Coronary artery (tissue), 2 donors: ENCODE results near the gene BARD1.
"Not testable (repeated sequence)": the region's sequence is repeated elsewhere in the genome, so short reads cannot be mapped to it uniquely, and the experiment has no call there.

Experiments
- DNase-seq: peaks from one replicate; pipeline ENCODE4 v3.0.0-alpha.2; 2017; ENCODE audit warnings: low spot score
- H3K27ac ChIP-seq, 2 donors: fragments of 200-600 bp; sonication (generic); one replicate each; pipeline ENCODE4 v1.5.1; 2016 to 2019
- H3K4me3 ChIP-seq: fragments of 200-600 bp; sonication (generic); 2 replicates; pipeline ENCODE4 v1.5.1; 2016; ENCODE audit warnings: mild to moderate bottlenecking, moderate library complexity
- TF ChIP-seq, protein P1 (sequence below): fragments of 200-600 bp; sonication (generic); IDR thresholded peaks from one replicate; pipeline ENCODE4 v1.5.1; 2019; ENCODE audit warnings: antibody characterized with exemption

The BARD1 gene

GRCh38 chr2:214737188-214737587, 72.3 kb downstream of the BARD1 start:
- TF ChIP-seq, protein P1, sequence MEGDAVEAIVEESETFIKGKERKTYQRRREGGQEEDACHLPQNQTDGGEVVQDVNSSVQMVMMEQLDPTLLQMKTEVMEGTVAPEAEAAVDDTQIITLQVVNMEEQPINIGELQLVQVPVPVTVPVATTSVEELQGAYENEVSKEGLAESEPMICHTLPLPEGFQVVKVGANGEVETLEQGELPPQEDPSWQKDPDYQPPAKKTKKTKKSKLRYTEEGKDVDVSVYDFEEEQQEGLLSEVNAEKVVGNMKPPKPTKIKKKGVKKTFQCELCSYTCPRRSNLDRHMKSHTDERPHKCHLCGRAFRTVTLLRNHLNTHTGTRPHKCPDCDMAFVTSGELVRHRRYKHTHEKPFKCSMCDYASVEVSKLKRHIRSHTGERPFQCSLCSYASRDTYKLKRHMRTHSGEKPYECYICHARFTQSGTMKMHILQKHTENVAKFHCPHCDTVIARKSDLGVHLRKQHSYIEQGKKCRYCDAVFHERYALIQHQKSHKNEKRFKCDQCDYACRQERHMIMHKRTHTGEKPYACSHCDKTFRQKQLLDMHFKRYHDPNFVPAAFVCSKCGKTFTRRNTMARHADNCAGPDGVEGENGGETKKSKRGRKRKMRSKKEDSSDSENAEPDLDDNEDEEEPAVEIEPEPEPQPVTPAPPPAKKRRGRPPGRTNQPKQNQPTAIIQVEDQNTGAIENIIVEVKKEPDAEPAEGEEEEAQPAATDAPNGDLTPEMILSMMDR, result no peak
- H3K4me3 ChIP-seq, result no peak overlapping the region
- no peak overlapping the region for H3K27ac ChIP-seq
- DNase-seq, result no peak

DNA sequence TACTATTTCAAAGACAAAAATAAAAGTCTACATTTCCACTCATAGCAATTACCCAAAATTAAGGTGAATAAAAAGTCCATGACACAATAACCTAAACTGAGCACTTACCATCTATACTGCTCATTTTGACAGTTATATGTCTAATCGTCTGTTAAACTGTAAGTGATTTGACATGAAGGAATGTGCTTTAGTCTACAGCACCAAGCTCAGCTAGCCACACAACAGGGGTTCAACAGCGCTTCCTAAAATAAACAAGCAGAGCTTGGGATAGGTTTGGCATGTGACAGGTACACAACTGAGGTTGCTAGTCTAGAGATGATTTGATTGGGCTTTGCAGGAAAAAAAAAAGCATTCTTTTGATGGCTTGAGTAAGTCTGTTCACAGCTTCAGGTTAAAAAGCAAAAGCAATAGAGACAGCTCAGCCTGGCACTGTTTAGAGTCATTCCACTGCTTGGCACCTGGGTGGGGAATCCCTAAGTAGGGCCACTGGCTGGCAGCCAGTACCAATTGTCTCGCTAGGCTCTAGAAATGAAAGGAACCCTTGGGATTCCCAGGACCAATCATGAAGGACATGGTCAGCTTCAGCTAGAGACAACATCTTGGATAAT, 78.6 kb downstream of the BARD1 start:
- H3K4me3 ChIP-seq, result no peak overlapping the region
- no peak for DNase-seq
- H3K27ac ChIP-seq, result no peak overlapping the region
- TF ChIP-seq, protein P1, result no peak

DNA sequence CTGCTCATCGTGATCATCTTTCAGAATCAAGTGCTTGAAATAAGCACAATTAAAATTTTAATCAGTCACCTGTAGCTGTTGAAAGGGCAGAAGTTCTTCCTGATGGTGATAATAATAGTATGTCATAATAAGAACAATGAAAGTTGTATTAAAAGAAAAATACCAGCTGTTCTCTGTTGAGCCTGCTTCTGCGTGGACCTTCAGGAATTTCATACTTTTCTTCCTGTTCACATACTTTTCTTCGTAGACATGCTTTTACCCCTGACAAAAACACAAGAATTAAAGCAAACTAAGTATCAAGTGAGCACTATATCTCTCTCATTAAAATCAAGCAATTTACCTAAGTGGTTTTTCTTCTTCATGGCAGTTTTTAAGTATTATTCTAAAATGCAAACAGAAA, 79.2 kb downstream of the BARD1 start:
- Histone ChIP-seq H3K27ac (no peak overlapping the region), H3K4me3 (no peak overlapping the region)
- DNase-seq, result no peak
- TF ChIP-seq, protein P1, result no peak

DNA sequence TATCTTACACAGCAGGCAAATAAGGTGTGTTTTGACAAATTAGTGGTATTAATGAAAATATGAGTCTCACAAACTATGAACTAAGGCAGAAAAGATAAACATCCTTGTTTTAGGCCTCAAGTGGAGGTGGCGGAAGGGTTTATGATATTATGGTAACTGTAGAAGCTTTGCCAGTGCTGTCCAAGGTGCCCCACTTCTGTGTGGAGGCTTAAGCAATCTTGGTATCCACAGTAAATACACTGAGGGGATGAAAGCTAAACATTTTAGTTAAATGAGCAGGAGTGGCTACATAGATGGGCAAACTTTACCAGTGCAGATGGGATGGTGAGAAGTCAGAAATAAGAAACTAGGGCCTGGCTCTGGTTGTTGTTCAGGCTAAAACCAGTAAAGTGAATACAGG, 84.7 kb downstream of the BARD1 start:
- TF ChIP-seq, protein P1, result no peak
- H3K27ac ChIP-seq, result no peak overlapping the region
- no peak for DNase-seq

GRCh38 chr2:214717837-214718236, 91.6 kb downstream of the BARD1 start:
- H3K27ac ChIP-seq, H3K4me3 ChIP-seq, DNase-seq: not testable (repeated sequence)

More for the DNA sequence above, 84.7 kb downstream of the BARD1 start:
- no peak overlapping the region for H3K4me3 ChIP-seq

- H3K4me3 ChIP-seq, result no peak overlapping the region
- TF ChIP-seq, protein P1, result no peak
Measured at GRCh38 chr2:214716811-214717560, 92.5 kb downstream of the BARD1 start.

DNA sequence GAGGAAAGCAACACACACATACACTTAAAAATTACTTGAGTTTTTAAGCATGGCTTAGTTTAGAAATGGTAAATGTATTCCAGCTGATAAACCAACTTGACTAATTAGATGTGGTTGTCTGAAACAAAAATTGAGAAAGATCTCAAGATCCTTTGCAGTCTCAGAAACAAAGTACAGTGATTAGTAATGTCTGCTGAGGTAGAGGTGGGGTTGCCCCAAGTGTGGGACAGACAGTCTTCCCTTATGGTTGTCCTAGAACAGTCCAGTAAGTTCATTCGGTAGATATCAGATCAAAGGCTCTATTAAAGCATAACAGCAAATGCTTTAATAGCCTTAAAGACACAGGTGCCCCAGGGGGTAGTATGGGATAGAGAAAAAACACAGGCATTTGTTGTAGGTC, 94.5 kb downstream of the BARD1 start:
- no peak for DNase-seq
- H3K27ac ChIP-seq, result no peak overlapping the region
- H3K4me3 ChIP-seq, result no peak overlapping the region
- TF ChIP-seq, protein P1, result no peak

More at GRCh38 chr2:214716811-214717560, 92.5 kb downstream of the BARD1 start:
- no peak for DNase-seq
- no peak overlapping the region for H3K27ac ChIP-seq
